ENCODE results near the gene BAZ1B. TPM values are rescaled to one million over a fixed set of nuclear protein-coding genes. Genes with fewer than 3 reads are reported as not detected.

BAZ1B gene
- total and polyA plus RNA-seq, 8 donors: 8.9 to 210 (median 46.5) TPM

DNA sequence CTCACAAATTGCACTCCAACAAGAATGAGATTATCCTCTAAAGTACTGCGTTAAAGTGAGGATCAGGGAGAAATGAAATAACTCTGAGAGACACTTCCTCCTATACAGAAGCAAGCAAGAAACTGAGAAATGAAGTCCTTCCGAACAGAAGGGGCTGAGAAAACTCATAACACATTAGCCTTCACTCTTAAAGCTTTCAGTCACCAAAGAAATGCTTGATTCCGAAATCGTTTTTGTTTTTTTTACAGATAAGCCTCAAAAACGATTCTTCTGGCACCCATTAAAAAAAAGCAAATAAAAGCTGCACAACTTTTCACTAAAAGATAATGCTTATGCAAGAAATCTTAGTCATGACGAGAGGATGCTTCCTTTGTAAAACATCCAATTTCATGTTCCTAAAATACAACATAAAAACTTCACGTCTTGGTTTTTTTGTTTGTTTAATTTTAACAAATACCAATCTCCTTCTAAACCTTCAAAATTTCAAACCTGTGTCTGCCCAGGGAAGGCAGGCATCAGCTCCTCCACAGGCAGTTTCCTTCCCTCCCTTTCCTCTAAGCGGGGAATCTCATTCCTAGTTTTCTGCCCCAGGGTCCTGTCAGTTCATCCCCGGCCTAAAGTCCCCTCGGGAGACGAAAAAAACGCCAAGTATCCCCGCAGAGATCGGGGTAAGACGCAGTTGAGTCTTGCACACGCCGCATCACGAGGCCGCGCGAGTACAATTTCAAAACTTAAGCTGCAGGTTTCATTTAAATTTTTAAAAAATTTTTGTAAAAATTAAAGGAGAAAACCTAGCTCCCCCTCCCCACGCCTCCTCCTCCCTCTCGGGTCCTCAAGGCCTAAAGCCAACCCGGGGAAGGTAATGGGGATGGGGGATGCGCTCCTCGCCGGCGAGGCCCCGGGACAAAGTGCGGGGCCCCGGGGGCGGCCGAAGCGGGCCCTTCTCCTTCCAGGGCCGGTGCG lies 1.1 kb downstream of the BAZ1B start:
- H3K27me3 ChIP-seq: no peaks in the 10 kb centered on the region
- DNase-seq: peak in 1 of 2 donors; percentile 40
- peak overlapping the region; percentile 89 to 98 (median 95) for H3K4me3 ChIP-seq
- 0 to 2% (median 1%) methylated on average over 34 to 36 of the region's 36 CpGs for whole genome bisulfite sequencing, 5 donors
- peaks cover 30 to 63% (median 43%) of the 10 kb centered on the region in 4 donors for H3K4me1 ChIP-seq
- TF ChIP-seq POLR2AphosphoS5 (IDR thresholded peaks at IDR 0.05): no peak
- no peak for TF ChIP-seq CTCF (IDR thresholded peaks at IDR 0.05)
- TF ChIP-seq EP300 (IDR thresholded peaks at IDR 0.05): no peak
- TF ChIP-seq POLR2A (IDR thresholded peaks at IDR 0.05): no peak
- peak overlapping the region; percentile 89 to 98 (median 93) for H3K27ac ChIP-seq
- H3K9me3 ChIP-seq: no peaks in the 10 kb centered on the region
- intact Hi-C loops (cut with DNase I; ENCODE audit: low total_unique reads): no loop called here
- peaks cover 3 to 19% (median 15%) of the 10 kb centered on the region in 4 donors for H3K36me3 ChIP-seq

DNA sequence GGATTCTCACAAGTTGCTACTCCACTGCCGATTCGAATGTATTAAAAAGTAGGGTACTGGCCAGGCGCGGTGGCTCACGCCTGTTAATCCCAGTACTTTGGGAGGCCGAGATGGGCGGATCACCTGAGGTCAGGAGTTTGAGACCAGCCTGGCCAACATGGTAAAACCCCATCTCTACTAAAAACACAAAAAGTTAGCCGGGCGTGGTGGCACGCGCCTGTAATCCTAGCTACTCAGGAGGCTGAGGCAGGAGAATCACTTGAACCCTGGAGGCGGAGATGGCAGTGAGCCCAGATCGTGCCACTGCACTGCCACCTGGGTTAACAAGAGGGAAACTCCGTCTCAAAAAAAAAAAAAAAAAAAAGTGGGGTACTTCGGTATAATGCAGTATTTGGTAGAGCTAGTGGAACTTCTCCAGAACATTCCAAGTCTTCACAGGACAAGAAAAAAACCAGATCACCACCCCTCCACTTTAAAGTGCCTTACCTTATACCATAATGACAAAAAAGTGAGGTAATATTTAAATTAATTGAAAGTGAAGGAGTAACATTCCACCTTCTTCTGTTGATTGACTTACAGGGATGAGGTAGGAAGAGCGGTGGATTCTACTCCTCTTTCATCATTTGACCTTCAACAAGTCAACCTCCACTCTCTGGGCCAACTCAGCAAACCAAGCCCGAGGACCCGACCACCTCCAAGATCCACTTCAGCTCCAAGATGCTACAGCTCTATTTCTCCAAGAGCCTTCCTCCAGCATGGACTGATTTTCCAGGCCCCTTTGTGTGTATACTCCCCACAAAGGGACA lies 2.0 kb downstream of the BAZ1B start:
- H3K27ac ChIP-seq: peak overlapping the region in 4 of 5 donors; percentile 89 to 98 (median 92)
- H3K36me3 ChIP-seq: peaks cover 8 to 28% (median 23%) of the 10 kb centered on the region in 4 donors
- peak in 1 of 2 donors; percentile 11 for DNase-seq
- no peaks in the 10 kb centered on the region for H3K27me3 ChIP-seq
- peaks cover 30 to 60% (median 45%) of the 10 kb centered on the region in 4 donors for H3K4me1 ChIP-seq
- intact Hi-C loops (cut with DNase I; ENCODE audit: low total_unique reads): no loop called here
- H3K9me3 ChIP-seq: no peaks in the 10 kb centered on the region
- no peak for TF ChIP-seq POLR2AphosphoS5 (IDR thresholded peaks at IDR 0.05)
- TF ChIP-seq POLR2A (IDR thresholded peaks at IDR 0.05): no peak
- no peak for TF ChIP-seq CTCF (IDR thresholded peaks at IDR 0.05)
- peak overlapping the region; percentile 89 to 98 (median 95) for H3K4me3 ChIP-seq
- WGBS, 5 donors: 60 to 66% (median 63%) methylated on average over 18 of the region's 18 CpGs

DNA sequence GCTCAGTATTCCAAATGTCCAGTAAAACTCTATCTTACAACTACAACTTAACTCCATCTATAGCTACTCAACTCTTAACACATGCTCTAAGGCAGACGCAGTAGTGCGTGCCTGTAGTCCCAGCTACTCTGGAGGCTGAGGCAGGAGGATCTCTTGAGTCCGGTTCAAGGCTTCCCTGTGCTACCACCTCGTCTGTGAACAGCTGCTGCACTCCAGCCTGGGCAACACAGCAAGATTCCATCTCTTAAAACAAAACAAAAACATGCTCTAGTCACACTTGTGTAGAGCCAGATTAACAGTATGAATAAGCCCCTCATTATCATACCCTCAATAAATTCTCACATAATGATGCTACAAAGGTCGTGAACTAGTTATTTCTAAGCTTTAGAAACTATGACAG lies 3.6 kb downstream of the BAZ1B start:
- no peak for TF ChIP-seq POLR2AphosphoS5 (IDR thresholded peaks at IDR 0.05)
- no peak for TF ChIP-seq POLR2A (IDR thresholded peaks at IDR 0.05)
- no peak for TF ChIP-seq EP300 (IDR thresholded peaks at IDR 0.05)
- no peak for TF ChIP-seq CTCF (IDR thresholded peaks at IDR 0.05)
- DNase-seq: no peak
- WGBS, 5 donors: 76 to 83% (median 77%) methylated on average over 5 of the region's 5 CpGs
- peaks cover 30 to 75% (median 47%) of the 10 kb centered on the region in 4 donors for H3K4me1 ChIP-seq
- no peak overlapping the region for H3K4me3 ChIP-seq
- peaks cover 8 to 43% (median 37%) of the 10 kb centered on the region in 4 donors for H3K36me3 ChIP-seq
- intact Hi-C loops (cut with DNase I; ENCODE audit: low total_unique reads): no loop called here
- H3K27ac ChIP-seq: peak overlapping the region in 2 of 5 donors; percentile 3 to 21
- H3K27me3 ChIP-seq: no peaks in the 10 kb centered on the region
- H3K9me3 ChIP-seq: no peaks in the 10 kb centered on the region

All from stomach (tissue), 9 donors.